Breast epithelium (tissue), 4 donors: ENCODE data around the gene TAS2R10. TPM values are rescaled to one million over a fixed set of nuclear protein-coding genes. Genes with fewer than 3 reads are reported as not detected.

Experiments used
- DNase-seq, 2 donors: peaks; one replicate each; pipeline ENCODE4 v3.0.0-alpha.2; 2019; ENCODE audit warnings: low spot score in 2 of 2
- H3K27ac ChIP-seq, 2 donors: fragments of 200-600 bp; sonication (generic) in 1 of 2; one replicate each; pipeline ENCODE4 v1.5.1; 2016 to 2019; ENCODE audit warnings: mild to moderate bottlenecking in 1 of 2
- H3K27me3 ChIP-seq, 2 donors: fragments of 200-600 bp; sonication (generic) in 1 of 2; one replicate each; pipeline versions ENCODE4 v1.5.1 to v1.6.0; 2017 to 2019; ENCODE audit warnings: control low read depth in 1 of 2, mild to moderate bottlenecking in 1 of 2
- H3K36me3 ChIP-seq: fragments of 200-600 bp; one replicate; pipeline ENCODE4 v1.5.1; 2019
- H3K4me1 ChIP-seq, 2 donors: fragments of 200-600 bp; sonication (generic); one replicate each; pipeline ENCODE4 v1.5.1; 2016 to 2019; ENCODE audit warnings: control low read depth in 1 of 2
- H3K4me3 ChIP-seq, 3 donors: fragments of 200-600 bp; sonication (generic); 1 replicate in 2 of 3; 2 replicates in 1 of 3; pipeline ENCODE4 v1.5.1; 2016 to 2019; ENCODE audit warnings: mild to moderate bottlenecking in 3 of 3, moderate library complexity in 2 of 3
- H3K9me3 ChIP-seq, 2 donors: fragments of 200-600 bp; sonication (generic) in 1 of 2; one replicate each; pipeline ENCODE4 v1.5.1; 2016 to 2019; ENCODE audit warnings: control low read depth in 1 of 2
- POLR2A ChIP-seq: fragments of 450-650 bp; IDR thresholded peaks from one replicate; pipeline ENCODE4 v1.6.1; 2016; ENCODE audit warnings: antibody characterized with exemption, mild to moderate bottlenecking, moderate library complexity
- POLR2AphosphoS5 ChIP-seq, 3 donors: sonication (generic); formaldehyde crosslinking; IDR thresholded peaks; one replicate each; pipeline ENCODE4 v1.6.1; 2017; ENCODE audit warnings: antibody characterized with exemption in 3 of 3
- intact Hi-C: fragments of 100-400 bp; cut with DNase I; formaldehyde crosslinking; loops from one replicate; pipeline ENCODE4 v1.15.1; 2023; ENCODE audit warnings: low total_unique reads
- total RNA-seq, 3 donors: library from RNA; depleted of rRNA; stranded (reverse); fragments of >200 nt; gene quantifications; one replicate each; pipeline ENCODE4 v1.1.0, GENCODE V29; 2016
- TF ChIP-seq, protein P1 (sequence below), 3 donors: fragments of 450-650 bp; IDR thresholded peaks; one replicate each; pipeline ENCODE4 v1.5.1; 2016 to 2017; ENCODE audit warnings: antibody characterized with exemption in 3 of 3, mild to moderate bottlenecking in 3 of 3, moderate library complexity in 3 of 3

The TAS2R10 gene
- total RNA-seq, 3 donors from 2014 or later, result 1.3 to 1.6 (median 1.3) TPM

DNA sequence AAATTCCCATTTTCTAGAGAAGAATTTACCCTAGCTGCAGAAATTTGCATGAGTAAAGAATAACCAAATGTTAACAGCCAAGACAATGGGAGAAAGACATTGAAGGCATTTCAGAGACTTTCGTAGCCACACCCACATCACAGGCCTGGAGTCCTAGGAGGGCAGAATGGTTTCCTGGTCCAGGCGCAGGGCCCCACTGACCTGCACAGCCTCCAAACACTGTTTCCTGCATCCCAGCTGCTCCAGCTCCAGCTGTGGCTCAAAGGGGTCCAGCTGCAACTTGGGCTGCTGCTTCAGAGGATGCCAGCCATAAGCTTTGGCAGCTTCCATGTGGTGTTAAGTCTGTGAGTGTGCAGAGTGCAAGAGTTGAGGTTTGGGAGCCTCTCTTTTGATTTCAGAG, 29.6 kb upstream of the TAS2R10 start:
- Histone ChIP-seq H3K4me3 (no peak overlapping the region), H3K4me1 (no peaks in the 10 kb centered on the region), H3K27me3 (no peaks in the 10 kb centered on the region), H3K36me3 (no peaks in the 10 kb centered on the region), H3K27ac (no peak overlapping the region), H3K9me3 (peaks cover 9 to 11% of the 10 kb centered on the region in 2 donors)
- DNase-seq, result no peak
- intact Hi-C loops, result no loop called here
- TF ChIP-seq, protein P1, sequence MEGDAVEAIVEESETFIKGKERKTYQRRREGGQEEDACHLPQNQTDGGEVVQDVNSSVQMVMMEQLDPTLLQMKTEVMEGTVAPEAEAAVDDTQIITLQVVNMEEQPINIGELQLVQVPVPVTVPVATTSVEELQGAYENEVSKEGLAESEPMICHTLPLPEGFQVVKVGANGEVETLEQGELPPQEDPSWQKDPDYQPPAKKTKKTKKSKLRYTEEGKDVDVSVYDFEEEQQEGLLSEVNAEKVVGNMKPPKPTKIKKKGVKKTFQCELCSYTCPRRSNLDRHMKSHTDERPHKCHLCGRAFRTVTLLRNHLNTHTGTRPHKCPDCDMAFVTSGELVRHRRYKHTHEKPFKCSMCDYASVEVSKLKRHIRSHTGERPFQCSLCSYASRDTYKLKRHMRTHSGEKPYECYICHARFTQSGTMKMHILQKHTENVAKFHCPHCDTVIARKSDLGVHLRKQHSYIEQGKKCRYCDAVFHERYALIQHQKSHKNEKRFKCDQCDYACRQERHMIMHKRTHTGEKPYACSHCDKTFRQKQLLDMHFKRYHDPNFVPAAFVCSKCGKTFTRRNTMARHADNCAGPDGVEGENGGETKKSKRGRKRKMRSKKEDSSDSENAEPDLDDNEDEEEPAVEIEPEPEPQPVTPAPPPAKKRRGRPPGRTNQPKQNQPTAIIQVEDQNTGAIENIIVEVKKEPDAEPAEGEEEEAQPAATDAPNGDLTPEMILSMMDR (IDR thresholded peaks at IDR 0.05), result no peak
- TF ChIP-seq POLR2AphosphoS5 (IDR thresholded peaks at IDR 0.05) (no peak), POLR2A (no peak)

DNA sequence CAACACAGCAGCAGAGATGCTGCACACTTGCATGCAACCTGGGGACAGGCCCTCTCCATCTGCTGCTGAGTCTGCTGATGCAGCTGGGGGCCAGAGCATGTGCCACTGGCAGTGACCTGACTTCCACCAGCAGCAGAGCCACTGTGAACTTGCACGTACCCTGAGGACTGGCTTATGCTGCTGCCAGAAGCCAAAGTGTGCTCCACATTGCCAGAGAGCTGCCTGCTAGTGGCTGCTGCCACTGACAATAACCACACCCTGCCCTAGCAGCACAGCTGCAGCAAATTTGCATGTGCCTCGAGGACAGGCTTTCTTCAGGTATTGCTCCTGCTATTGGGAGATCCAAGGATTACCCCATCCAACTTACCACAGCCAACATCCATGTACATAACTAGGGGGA, 27.6 kb upstream of the TAS2R10 start:
- TF ChIP-seq POLR2AphosphoS5 (IDR thresholded peaks at IDR 0.05) (no peak), POLR2A (no peak)
- TF ChIP-seq, protein P1 (IDR thresholded peaks at IDR 0.05), result no peak

DNA sequence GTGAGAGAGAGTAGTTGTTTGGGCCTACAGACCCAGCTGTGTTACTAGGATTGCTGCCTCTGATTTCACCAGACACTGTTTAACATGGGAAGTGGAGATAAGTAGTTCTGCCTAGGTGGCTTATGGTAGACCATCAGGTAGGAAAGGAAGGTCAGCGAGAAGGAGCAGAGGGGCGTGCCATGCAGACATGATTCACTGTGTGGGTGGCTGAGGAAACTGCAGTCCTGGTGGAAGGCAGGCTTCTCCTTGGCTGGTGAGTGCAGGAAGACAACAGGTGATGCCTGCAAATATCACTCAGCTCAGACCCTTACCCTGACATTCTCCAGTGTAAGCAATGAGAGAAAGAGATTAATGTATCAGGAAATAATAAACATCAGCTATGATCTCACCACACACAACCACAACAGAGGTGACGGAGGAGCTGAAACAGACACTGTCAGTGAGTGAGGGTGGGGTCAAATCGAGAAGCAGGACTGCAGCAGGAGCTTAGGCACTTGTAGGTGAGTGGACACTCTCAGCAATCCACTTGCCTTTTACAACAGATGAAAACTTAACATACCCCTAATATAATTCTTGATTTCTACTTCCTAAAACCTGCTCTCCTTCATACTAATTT, 25.2 kb upstream of the TAS2R10 start:
- H3K36me3 ChIP-seq, result no peaks in the 10 kb centered on the region
- no peak for DNase-seq
- H3K4me1 ChIP-seq, result no peaks in the 10 kb centered on the region
- peak overlapping the region in 1 of 2 donors; percentile 43 for H3K27ac ChIP-seq
- no peak for TF ChIP-seq POLR2AphosphoS5 (IDR thresholded peaks at IDR 0.05)
- TF ChIP-seq, protein P1 (IDR thresholded peaks at IDR 0.05), result no peak
- H3K27me3 ChIP-seq, result no peaks in the 10 kb centered on the region
- intact Hi-C loops, result no loop called here
- no peak overlapping the region for H3K4me3 ChIP-seq
- H3K9me3 ChIP-seq, result peaks cover 6 to 9% of the 10 kb centered on the region in 2 donors

More for the DNA sequence above, 27.6 kb upstream of the TAS2R10 start:
- Histone ChIP-seq H3K4me1 (no peaks in the 10 kb centered on the region), H3K27me3 (no peaks in the 10 kb centered on the region), H3K27ac (no peak overlapping the region), H3K9me3 (peaks cover 9 to 11% of the 10 kb centered on the region in 2 donors), H3K36me3 (no peaks in the 10 kb centered on the region), H3K4me3 (no peak overlapping the region)
- intact Hi-C loops, result no loop called here
- no peak for DNase-seq

DNA sequence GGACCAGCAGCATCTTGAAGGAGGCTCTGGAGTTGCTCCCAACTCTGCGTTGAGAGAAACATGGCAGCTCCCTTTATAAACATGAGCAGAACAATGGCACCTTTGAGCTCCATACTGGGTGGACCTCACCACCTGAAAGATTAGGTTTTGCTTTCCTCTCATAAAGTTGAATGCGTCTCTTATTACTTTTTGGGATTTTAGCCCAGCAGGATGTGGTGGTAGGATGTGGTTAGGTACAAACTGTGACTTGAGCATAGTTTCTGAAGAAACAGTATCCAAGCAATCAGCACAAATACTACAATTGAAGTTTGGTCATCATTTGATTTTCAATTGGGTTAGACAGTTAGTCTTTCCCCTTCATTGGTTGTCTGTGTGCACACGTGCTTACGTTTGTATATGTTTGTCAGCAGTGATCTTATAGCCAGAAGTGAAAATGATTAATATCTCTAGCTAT, 23.3 kb upstream of the TAS2R10 start, which contains the start of gene PRR4:
TSS of gene PRR4 (minus strand) at position 51 of the 454 bp plus-strand sequence. CDS start at position 13, 38 bp downstream.
- H3K27me3 ChIP-seq, result no peaks in the 10 kb centered on the region
- no peaks in the 10 kb centered on the region for H3K9me3 ChIP-seq
- DNase-seq, result no peak
- H3K4me1 ChIP-seq, result no peaks in the 10 kb centered on the region
- no peaks in the 10 kb centered on the region for H3K36me3 ChIP-seq
- H3K4me3 ChIP-seq, result no peak within 1 kb of the TSS
- TF ChIP-seq, protein P1 (IDR thresholded peaks at IDR 0.05), result no peak
- no peak for TF ChIP-seq POLR2A
- H3K27ac ChIP-seq, result peak within 1 kb of the TSS; percentile 46 to 49
- intact Hi-C loops, result no loop called here

DNA sequence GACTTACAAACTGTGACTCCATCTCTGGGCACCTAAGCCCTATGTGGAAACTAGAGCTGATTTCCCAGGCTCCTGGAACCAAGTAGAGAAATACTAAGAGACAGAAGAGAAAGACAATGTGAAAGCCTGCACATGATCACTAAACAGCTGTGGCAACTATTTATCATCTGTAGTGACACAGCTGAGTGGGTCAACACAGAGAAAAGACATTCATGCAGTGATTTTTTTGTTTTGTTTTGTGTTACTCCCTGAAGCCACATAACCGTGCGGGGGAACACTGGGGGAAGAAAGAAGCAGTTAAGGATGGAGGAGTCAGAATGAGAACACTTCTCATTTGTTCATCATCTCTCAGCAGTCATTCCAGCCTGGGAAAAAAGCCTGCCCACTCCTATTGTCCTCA, 21.6 kb upstream of the TAS2R10 start:
- no peaks in the 10 kb centered on the region for H3K4me1 ChIP-seq
- DNase-seq, result no peak
- intact Hi-C loops, result no loop called here
- no peaks in the 10 kb centered on the region for H3K36me3 ChIP-seq
- no peaks in the 10 kb centered on the region for H3K9me3 ChIP-seq
- no peaks in the 10 kb centered on the region for H3K27me3 ChIP-seq
- no peak overlapping the region for H3K27ac ChIP-seq
- TF ChIP-seq, protein P1 (IDR thresholded peaks at IDR 0.05), result no peak
- TF ChIP-seq POLR2AphosphoS5 (IDR thresholded peaks at IDR 0.05) (no peak), POLR2A (no peak)
- H3K4me3 ChIP-seq, result no peak overlapping the region
